ENCODE measurements around the gene APCDD1L.

DNA sequence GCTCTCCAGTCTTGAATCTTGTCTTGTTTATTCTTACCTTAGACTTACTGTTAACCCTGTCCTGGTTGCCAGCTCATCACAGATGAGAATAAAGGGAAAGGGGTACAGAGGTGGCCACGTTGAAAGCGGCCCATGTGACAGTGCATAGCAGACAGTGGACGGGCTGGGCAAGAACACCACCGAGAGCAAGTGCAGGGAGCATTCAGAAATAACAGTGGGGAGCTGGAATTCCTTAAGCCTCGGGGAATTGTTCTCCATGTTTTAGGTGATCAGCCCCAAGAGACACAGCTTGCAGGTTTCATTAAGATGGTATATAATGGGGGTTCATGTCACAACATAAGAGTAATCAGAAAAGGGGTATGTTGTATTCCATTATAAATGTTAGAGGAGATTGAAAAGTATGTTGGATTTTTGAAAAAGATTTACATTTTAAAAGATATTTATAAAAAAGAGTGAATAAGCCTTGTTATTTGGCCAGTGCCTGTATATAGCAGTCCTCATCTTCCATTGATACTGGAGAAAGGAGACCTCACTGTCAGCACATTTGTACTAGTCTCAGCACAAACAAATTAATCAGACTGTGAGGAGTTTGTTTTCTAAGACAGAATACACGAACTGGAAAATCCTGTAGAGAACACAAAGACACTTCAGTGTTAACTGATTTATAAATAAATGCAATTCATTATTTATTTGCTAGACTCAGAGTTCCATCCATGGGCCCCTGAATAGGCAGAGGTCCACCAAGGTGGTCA, 90.8 kb downstream of the APCDD1L start:
- TF ChIP-seq, protein P1, sequence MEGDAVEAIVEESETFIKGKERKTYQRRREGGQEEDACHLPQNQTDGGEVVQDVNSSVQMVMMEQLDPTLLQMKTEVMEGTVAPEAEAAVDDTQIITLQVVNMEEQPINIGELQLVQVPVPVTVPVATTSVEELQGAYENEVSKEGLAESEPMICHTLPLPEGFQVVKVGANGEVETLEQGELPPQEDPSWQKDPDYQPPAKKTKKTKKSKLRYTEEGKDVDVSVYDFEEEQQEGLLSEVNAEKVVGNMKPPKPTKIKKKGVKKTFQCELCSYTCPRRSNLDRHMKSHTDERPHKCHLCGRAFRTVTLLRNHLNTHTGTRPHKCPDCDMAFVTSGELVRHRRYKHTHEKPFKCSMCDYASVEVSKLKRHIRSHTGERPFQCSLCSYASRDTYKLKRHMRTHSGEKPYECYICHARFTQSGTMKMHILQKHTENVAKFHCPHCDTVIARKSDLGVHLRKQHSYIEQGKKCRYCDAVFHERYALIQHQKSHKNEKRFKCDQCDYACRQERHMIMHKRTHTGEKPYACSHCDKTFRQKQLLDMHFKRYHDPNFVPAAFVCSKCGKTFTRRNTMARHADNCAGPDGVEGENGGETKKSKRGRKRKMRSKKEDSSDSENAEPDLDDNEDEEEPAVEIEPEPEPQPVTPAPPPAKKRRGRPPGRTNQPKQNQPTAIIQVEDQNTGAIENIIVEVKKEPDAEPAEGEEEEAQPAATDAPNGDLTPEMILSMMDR (IDR thresholded peaks at IDR 0.05): no peak
- TF ChIP-seq POLR2A (IDR thresholded peaks at IDR 0.05): no peak

Measured in Peyer's patch (tissue), 4 donors.